Sigmoid colon (tissue), 7 donors: ENCODE results near the gene FAM131C. TPM values are rescaled to one million over a fixed set of nuclear protein-coding genes. Genes with fewer than 3 reads are reported as not detected.

ENCODE experiments used
- DNase-seq: peaks from one replicate; pipeline ENCODE4 v3.0.0-alpha.2; 2019
- H3K27ac ChIP-seq, 4 donors: fragments of 200-600 bp; sonication (generic); one replicate each; pipeline ENCODE4 v1.5.1; 2016 to 2019; ENCODE audit warnings: mild to moderate bottlenecking in 1 of 4
- H3K27me3 ChIP-seq, 3 donors: fragments of 200-600 bp; sonication (generic); one replicate each; pipeline ENCODE4 v1.5.1; 2019; ENCODE audit warnings: mild to moderate bottlenecking in 1 of 3
- H3K36me3 ChIP-seq, 4 donors: fragments of 200-600 bp; sonication (generic); one replicate each; pipeline ENCODE4 v1.5.1; 2016 to 2019
- H3K4me1 ChIP-seq, 4 donors: fragments of 200-600 bp; sonication (generic); one replicate each; pipeline ENCODE4 v1.5.1; 2017 to 2019
- H3K4me3 ChIP-seq, 4 donors: fragments of 200-600 bp; sonication (generic); one replicate each; pipeline ENCODE4 v1.5.1; 2017 to 2019; ENCODE audit warnings: mild to moderate bottlenecking in 2 of 4, moderate library complexity in 1 of 4
- H3K9me3 ChIP-seq, 4 donors: fragments of 200-600 bp in 3 of 4; sonication (generic) in 3 of 4; one replicate each; pipeline versions ENCODE4 v1.5.1 to v1.6.1; 2013 to 2019
- CTCF ChIP-seq, 4 experiments: fragments of 450-650 bp in 3 of 4; fragments of 200-600 bp in 1 of 4; IDR thresholded peaks; one replicate each; pipeline ENCODE4 v1.5.1; 2016 to 2019; ENCODE audit warnings: antibody characterized with exemption in 4 of 4, mild to moderate bottlenecking in 3 of 4, moderate library complexity in 2 of 4
- EP300 ChIP-seq, 4 donors: sonication (generic); formaldehyde crosslinking; IDR thresholded peaks; one replicate each; pipeline ENCODE4 v1.6.1; 2017; ENCODE audit warnings: antibody characterized with exemption in 4 of 4
- POLR2A ChIP-seq, 2 donors: fragments of 450-650 bp; IDR thresholded peaks; one replicate each; pipeline ENCODE4 v1.6.1; 2016; ENCODE audit warnings: antibody characterized with exemption in 2 of 2, mild to moderate bottlenecking in 2 of 2, moderate library complexity in 2 of 2
- POLR2AphosphoS5 ChIP-seq, 4 donors: sonication (generic); formaldehyde crosslinking; IDR thresholded peaks; one replicate each; pipeline ENCODE4 v1.6.1; 2017; ENCODE audit warnings: antibody characterized with exemption in 4 of 4
- WGBS, 2 donors: extraction: QIAGEN DNeasy Blood & Tissue Kit; methylation state at CpG; one replicate each; pipeline ENCODE4 v1.1.7; 2013; 5-methylcytosine and 5-hydroxymethylcytosine counted together
- intact Hi-C: fragments of 100-400 bp; cut with DNase I; formaldehyde crosslinking; loops from one replicate; pipeline ENCODE4 v1.15.1; 2023
- polyA plus RNA-seq, 3 donors: library from polyadenylated mRNA; stranded (reverse); fragments of 200-250 nt; gene quantifications; one replicate each; pipeline ENCODE4 v1.2.3, GENCODE V29; 2013
- total RNA-seq, 4 donors: library from RNA; depleted of rRNA; stranded (reverse); fragments of >200 nt; gene quantifications; one replicate each; pipeline ENCODE4 v1.1.0, GENCODE V29; 2016
- donor health status: healthy with polysubstance abuse.
- donor health status: Bipolar disorder and iron deficiency.
- donor health status: healthy.

Gene FAM131C
- total and polyA plus RNA-seq, 7 donors: 0.12 to 0.81 TPM; not detected in 5

- Histone ChIP-seq H3K9me3 (no peaks in the 10 kb centered on the region), H3K4me1 (peaks cover 0 to 9% (median 7%) of the 10 kb centered on the region in 4 donors), H3K36me3 (no peaks in the 10 kb centered on the region), H3K4me3 (no peak overlapping the region), H3K27ac (no peak overlapping the region), H3K27me3 (no peaks in the 10 kb centered on the region)
- no peak for DNase-seq
- intact Hi-C loops: no loop called here
- 87 to 91% methylated on average over 3 of the region's 3 CpGs for WGBS, 2 donors
- TF ChIP-seq EP300 (IDR thresholded peaks at IDR 0.05): no peak
- no peak for TF ChIP-seq POLR2A (IDR thresholded peaks at IDR 0.05)
- no peak for TF ChIP-seq CTCF (IDR thresholded peaks at IDR 0.05)
- no peak for TF ChIP-seq POLR2AphosphoS5 (IDR thresholded peaks at IDR 0.05)
Observed at GRCh38 chr1:16051039-16051438, 22.4 kb downstream of the FAM131C start.

GRCh38 chr1:16050328-16050727 lies 23.1 kb downstream of the FAM131C start:
- no peak for DNase-seq
- H3K36me3 ChIP-seq: no peaks in the 10 kb centered on the region

GRCh38 chr1:16048573-16049189 lies 24.8 kb downstream of the FAM131C start:
- intact Hi-C loops: no loop called here
- H3K9me3 ChIP-seq: no peaks in the 10 kb centered on the region
- peak overlapping the region in 1 of 4 donors; percentile 16 for H3K27ac ChIP-seq
- H3K4me1 ChIP-seq: peaks cover 0 to 9% (median 7%) of the 10 kb centered on the region in 4 donors
- peak; percentile 76 for DNase-seq
- no peaks in the 10 kb centered on the region for H3K36me3 ChIP-seq
- TF ChIP-seq POLR2AphosphoS5 (IDR thresholded peaks at IDR 0.05): no peak
- no peak for TF ChIP-seq EP300 (IDR thresholded peaks at IDR 0.05)
- no peak for TF ChIP-seq POLR2A (IDR thresholded peaks at IDR 0.05)
- no peak for TF ChIP-seq CTCF (IDR thresholded peaks at IDR 0.05)
- WGBS, 2 donors: 3% methylated on average over 25 of the region's 25 CpGs
- no peaks in the 10 kb centered on the region for H3K27me3 ChIP-seq
- peak overlapping the region; percentile 23 to 54 (median 44) for H3K4me3 ChIP-seq

More at GRCh38 chr1:16050328-16050727, 23.1 kb downstream of the FAM131C start:
- H3K27ac ChIP-seq: no peak overlapping the region
- H3K4me3 ChIP-seq: no peak overlapping the region
- intact Hi-C loops: no loop called here
- no peaks in the 10 kb centered on the region for H3K27me3 ChIP-seq
- TF ChIP-seq POLR2A (IDR thresholded peaks at IDR 0.05) (no peak), CTCF (IDR thresholded peaks at IDR 0.05) (no peak), POLR2AphosphoS5 (IDR thresholded peaks at IDR 0.05) (no peak), EP300 (IDR thresholded peaks at IDR 0.05) (no peak)
- H3K4me1 ChIP-seq: peaks cover 0 to 9% (median 7%) of the 10 kb centered on the region in 4 donors
- 89 to 90% methylated on average over 7 of the region's 7 CpGs for WGBS, 2 donors
- H3K9me3 ChIP-seq: no peaks in the 10 kb centered on the region

- H3K9me3 ChIP-seq: no peaks in the 10 kb centered on the region
- no peaks in the 10 kb centered on the region for H3K27me3 ChIP-seq
- no peak overlapping the region for H3K27ac ChIP-seq
- 72 to 76% methylated on average over 19 of the region's 19 CpGs for WGBS, 2 donors
- intact Hi-C loops: no loop called here
- DNase-seq: peak; percentile 64
- no peaks in the 10 kb centered on the region for H3K36me3 ChIP-seq
- peaks cover 0 to 9% (median 7%) of the 10 kb centered on the region in 4 donors for H3K4me1 ChIP-seq
- H3K4me3 ChIP-seq: peak overlapping the region in 3 of 4 donors; percentile 42 to 54 (median 46)
- no peak for TF ChIP-seq POLR2AphosphoS5 (IDR thresholded peaks at IDR 0.05)
Observed at GRCh38 chr1:16047791-16048475, 25.5 kb downstream of the FAM131C start.

GRCh38 chr1:16046842-16047241 lies 26.6 kb downstream of the FAM131C start:
- no peak overlapping the region for H3K27ac ChIP-seq
- no peaks in the 10 kb centered on the region for H3K36me3 ChIP-seq
- peaks cover 0 to 9% (median 7%) of the 10 kb centered on the region in 4 donors for H3K4me1 ChIP-seq
- no peak for TF ChIP-seq CTCF (IDR thresholded peaks at IDR 0.05)
- no peak for TF ChIP-seq POLR2AphosphoS5 (IDR thresholded peaks at IDR 0.05)
- TF ChIP-seq POLR2A (IDR thresholded peaks at IDR 0.05): no peak
- TF ChIP-seq EP300 (IDR thresholded peaks at IDR 0.05): no peak
- H3K27me3 ChIP-seq: no peaks in the 10 kb centered on the region
- no peak overlapping the region for H3K4me3 ChIP-seq
- WGBS, 2 donors: 71 to 79% methylated on average over 7 of the region's 7 CpGs
- no peak for DNase-seq
- H3K9me3 ChIP-seq: no peaks in the 10 kb centered on the region
- intact Hi-C loops: no loop called here
